Measurements from ENCODE around the gene DNAJC22. TPM values are rescaled to one million over a fixed set of nuclear protein-coding genes. Genes with fewer than 3 reads are reported as not detected.
A peak's percentile ranks its signal among the peaks of the same experiment; 100 is the strongest.

DNAJC22 gene
- total and polyA plus RNA-seq, 5 donors, result 0.09 to 0.86 (median 0.37) TPM

- no peak overlapping the region for H3K4me3 ChIP-seq (ENCODE audit: low read length)
- no peaks in the 10 kb centered on the region for H3K9me3 ChIP-seq (ENCODE audit: control insufficient read depth, low read length)
- no peak overlapping the region for H3K27ac ChIP-seq (ENCODE audit: low read length)
- no peaks in the 10 kb centered on the region for H3K27me3 ChIP-seq (ENCODE audit: control insufficient read depth, insufficient read depth)
- ATAC-seq (no peak), DNase-seq (no peak)
- 81% methylated on average over 6 of the region's 6 CpGs for WGBS
- intact Hi-C loops (cut with DNase I), result loop anchor here in 2 of 4 donors (5.0 to 10.0 kb wide), 2 partner anchors 52 to 54 kb away; no protein-coding TSS in a partner anchor
- H3K4me1 ChIP-seq (ENCODE audit: control insufficient read depth, insufficient read depth, low read length), result peaks cover 5% of the 10 kb centered on the region
Observed at GRCh38 chr12:49338830-49339463, 7.7 kb upstream of the DNAJC22 start.

GRCh38 chr12:49339464-49339861 lies 7.2 kb upstream of the DNAJC22 start:
- no peak for ATAC-seq
- H3K27me3 ChIP-seq (ENCODE audit: control insufficient read depth, insufficient read depth), result no peaks in the 10 kb centered on the region

GRCh38 chr12:49340095-49340870 lies 6.4 kb upstream of the DNAJC22 start:
- DNase-seq (no peak), ATAC-seq (no peak)
- intact Hi-C loops (cut with DNase I), result loop anchor here in 2 of 4 donors (5.0 kb wide), 2 partner anchors 48 to 53 kb away; no protein-coding TSS in a partner anchor
- Histone ChIP-seq H3K27me3 (ENCODE audit: control insufficient read depth, insufficient read depth) (no peaks in the 10 kb centered on the region), H3K9me3 (ENCODE audit: control insufficient read depth, low read length) (no peaks in the 10 kb centered on the region), H3K27ac (ENCODE audit: low read length) (no peak overlapping the region), H3K4me3 (ENCODE audit: low read length) (no peak overlapping the region), H3K4me1 (ENCODE audit: control insufficient read depth, insufficient read depth, low read length) (peaks cover 5% of the 10 kb centered on the region)
- 66% methylated on average over 6 of the region's 6 CpGs for WGBS

More at GRCh38 chr12:49339464-49339861, 7.2 kb upstream of the DNAJC22 start:
- intact Hi-C loops (cut with DNase I), result loop anchor here in 2 of 4 donors (5.0 to 10.0 kb wide), 2 partner anchors 52 to 55 kb away; no protein-coding TSS in a partner anchor
- Histone ChIP-seq H3K4me3 (ENCODE audit: low read length) (no peak overlapping the region), H3K9me3 (ENCODE audit: control insufficient read depth, low read length) (no peaks in the 10 kb centered on the region), H3K4me1 (ENCODE audit: control insufficient read depth, insufficient read depth, low read length) (peaks cover 5% of the 10 kb centered on the region), H3K27ac (ENCODE audit: low read length) (no peak overlapping the region)
- WGBS, result 63% methylated on average over 5 of the region's 5 CpGs
- DNase-seq, result no peak

- H3K27ac ChIP-seq (ENCODE audit: low read length), result no peak overlapping the region
- peaks cover 6% of the 10 kb centered on the region for H3K4me1 ChIP-seq (ENCODE audit: control insufficient read depth, insufficient read depth, low read length)
- no peaks in the 10 kb centered on the region for H3K9me3 ChIP-seq (ENCODE audit: control insufficient read depth, low read length)
- H3K27me3 ChIP-seq (ENCODE audit: control insufficient read depth, insufficient read depth), result no peaks in the 10 kb centered on the region
- intact Hi-C loops (cut with DNase I), result loop anchor here in 2 of 4 donors (5.0 kb wide), 2 partner anchors 49 to 54 kb away; no protein-coding TSS in a partner anchor
- no peak for ATAC-seq
- WGBS, result 49% methylated on average over 14 of the region's 14 CpGs
- DNase-seq, result no peak
- H3K4me3 ChIP-seq (ENCODE audit: low read length), result no peak overlapping the region
Observed at GRCh38 chr12:49340971-49341776, 5.5 kb upstream of the DNAJC22 start.

- Histone ChIP-seq H3K4me1 (ENCODE audit: control insufficient read depth, insufficient read depth, low read length) (peaks cover 6% of the 10 kb centered on the region), H3K27ac (ENCODE audit: low read length) (no peak overlapping the region), H3K27me3 (ENCODE audit: control insufficient read depth, insufficient read depth) (no peaks in the 10 kb centered on the region), H3K9me3 (ENCODE audit: control insufficient read depth, low read length) (no peaks in the 10 kb centered on the region), H3K4me3 (ENCODE audit: low read length) (peak overlapping the region; percentile 24)
- DNase-seq (peak in 1 of 3 donors; percentile 57), ATAC-seq (no peak)
- intact Hi-C loops (cut with DNase I), result loop anchor here in 2 of 4 donors (5.0 kb wide), 2 partner anchors 49 to 54 kb away; no protein-coding TSS in a partner anchor
- 27% methylated on average over 21 of the region's 21 CpGs for WGBS
Observed at GRCh38 chr12:49341777-49342065, 5.0 kb upstream of the DNAJC22 start.

GRCh38 chr12:49342066-49342913 lies 4.4 kb upstream of the DNAJC22 start:
- intact Hi-C loops (cut with DNase I), result loop anchor here in 2 of 4 donors (5.0 kb wide), 2 partner anchors 50 to 55 kb away; no protein-coding TSS in a partner anchor
- Histone ChIP-seq H3K27ac (ENCODE audit: low read length) (no peak overlapping the region), H3K9me3 (ENCODE audit: control insufficient read depth, low read length) (no peaks in the 10 kb centered on the region), H3K4me1 (ENCODE audit: control insufficient read depth, insufficient read depth, low read length) (peaks cover 5% of the 10 kb centered on the region), H3K27me3 (ENCODE audit: control insufficient read depth, insufficient read depth) (no peaks in the 10 kb centered on the region), H3K4me3 (ENCODE audit: low read length) (peak overlapping the region; percentile 24)
- WGBS, result under 1% methylated on average over 58 of the region's 58 CpGs
- ATAC-seq (peak; percentile 52 to 68), DNase-seq (peak; percentile 78 to 89 (median 87))

- 5% methylated on average over 33 of the region's 33 CpGs for WGBS
- ATAC-seq, result no peak
- Histone ChIP-seq H3K27me3 (ENCODE audit: control insufficient read depth, insufficient read depth) (no peaks in the 10 kb centered on the region), H3K9me3 (ENCODE audit: control insufficient read depth, low read length) (no peaks in the 10 kb centered on the region), H3K4me1 (ENCODE audit: control insufficient read depth, insufficient read depth, low read length) (peaks cover 5% of the 10 kb centered on the region), H3K27ac (ENCODE audit: low read length) (no peak overlapping the region), H3K4me3 (ENCODE audit: low read length) (peak overlapping the region; percentile 24)
- peak in 2 of 3 donors; percentile 67 to 73 for DNase-seq
- intact Hi-C loops (cut with DNase I), result loop anchor here in 2 of 4 donors (5.0 kb wide), 2 partner anchors 51 to 56 kb away; no protein-coding TSS in a partner anchor
Observed at GRCh38 chr12:49342914-49343731, 3.6 kb upstream of the DNAJC22 start.

GRCh38 chr12:49344486-49345050 lies 2.1 kb upstream of the DNAJC22 start:
- Histone ChIP-seq H3K27ac (ENCODE audit: low read length) (no peak overlapping the region), H3K27me3 (ENCODE audit: control insufficient read depth, insufficient read depth) (no peaks in the 10 kb centered on the region), H3K9me3 (ENCODE audit: control insufficient read depth, low read length) (no peaks in the 10 kb centered on the region), H3K4me3 (ENCODE audit: low read length) (peak overlapping the region; percentile 56), H3K4me1 (ENCODE audit: control insufficient read depth, insufficient read depth, low read length) (peaks cover 5% of the 10 kb centered on the region)
- 22% methylated on average over 15 of the region's 15 CpGs for WGBS
- intact Hi-C loops (cut with DNase I), result loop anchor here in 2 of 4 donors (5.0 kb wide), 2 partner anchors 52 to 57 kb away; no protein-coding TSS in a partner anchor
- no peak for ATAC-seq
- no peak for DNase-seq

GRCh38 chr12:49345051-49345824 lies 1.4 kb upstream of the DNAJC22 start:
- Histone ChIP-seq H3K4me1 (ENCODE audit: control insufficient read depth, insufficient read depth, low read length) (peaks cover 5% of the 10 kb centered on the region), H3K4me3 (ENCODE audit: low read length) (peak overlapping the region; percentile 56), H3K27me3 (ENCODE audit: control insufficient read depth, insufficient read depth) (no peaks in the 10 kb centered on the region), H3K27ac (ENCODE audit: low read length) (no peak overlapping the region), H3K9me3 (ENCODE audit: control insufficient read depth, low read length) (no peaks in the 10 kb centered on the region)
- intact Hi-C loops (cut with DNase I), result no loop called here
- 1% methylated on average over 70 of the region's 70 CpGs for WGBS
- ATAC-seq (peak; percentile 9), DNase-seq (peak in 2 of 3 donors; percentile 60 to 71)
